Right lobe of liver (tissue), 4 donors: Measurements from ENCODE around the gene SEC11C.

Experiments
- CTCF ChIP-seq, 4 donors: fragments of 200-600 bp in 3 of 4; fragments of 450-650 bp in 1 of 4; IDR thresholded peaks; one replicate each; pipeline versions ENCODE4 v1.5.1 to v1.8.0; 2016 to 2022; ENCODE audit warnings: antibody characterized with exemption in 4 of 4, mild to moderate bottlenecking in 2 of 4
- POLR2A ChIP-seq: fragments of 450-650 bp; IDR thresholded peaks from one replicate; pipeline ENCODE4 v1.6.1; 2017; ENCODE audit warnings: antibody characterized with exemption, mild to moderate bottlenecking
- donor health status: DM: no; HTN: no; CAD: no.
- donor health status: DM: no; HTN: no; CAD: no.
- donor health status: DM: no; HTN: yes; CAD: no.

GRCh38 chr18:59196161-59196725, 56.6 kb downstream of the SEC11C start:
- TF ChIP-seq CTCF (IDR thresholded peaks at IDR 0.05): no peak
- TF ChIP-seq POLR2A: no peak
